ENCODE measurements around the gene SMCO2.

- TF ChIP-seq POLR2AphosphoS5 (IDR thresholded peaks at IDR 0.05; ENCODE audit: low read depth, low read length), result no peak
- TF ChIP-seq TAF1 (IDR thresholded peaks at IDR 0.05; ENCODE audit: borderline replicate concordance, insufficient read depth, low read length), result no peak
- TF ChIP-seq REST (IDR thresholded peaks at IDR 0.05; ENCODE audit: insufficient read depth in 1 of 2, low read depth in 2 of 2, low read length in 2 of 2), result no peak
These were observed 8.7 kb upstream of the SMCO2 start for GRCh38 chr12:27437839-27438238.
